GM23248 (cell line): ENCODE data around the gene RNU2-63P. TPM values are rescaled to one million over a fixed set of nuclear protein-coding genes. Genes with fewer than 3 reads are reported as not detected.

ENCODE experiments used
- DNase-seq: peaks from one replicate; pipeline ENCODE4 v3.0.0-alpha.2; 2015
- H2AFZ ChIP-seq: fragments of 200-600 bp; sonication (generic); 2 replicates; pipeline ENCODE4 v1.6.1; 2016; ENCODE audit warnings: antibody characterized with exemption
- H3F3A ChIP-seq: fragments of 200-600 bp; sonication (generic); 2 replicates; pipeline ENCODE4 v1.6.1; 2016; ENCODE audit warnings: mild to moderate bottlenecking, antibody characterized with exemption, mixed run types; ENCODE audit not compliant: insufficient read depth
- H3K27ac ChIP-seq: fragments of 200-600 bp; sonication (generic); 2 replicates; pipeline ENCODE4 v1.5.1; 2016; ENCODE audit warnings: mild to moderate bottlenecking
- H3K27me3 ChIP-seq: fragments of 200-600 bp; sonication (generic); replicated peaks from 2 replicates; pipeline ENCODE4 v1.6.1; 2016; ENCODE audit warnings: mild to moderate bottlenecking; ENCODE audit not compliant: insufficient read depth
- H3K36me3 ChIP-seq: fragments of 200-600 bp; sonication (generic); 2 replicates; pipeline ENCODE4 v1.6.1; 2016; ENCODE audit warnings: low read depth, mild to moderate bottlenecking
- H3K4me1 ChIP-seq: fragments of 200-600 bp; sonication (generic); 2 replicates; pipeline ENCODE4 v1.6.1; 2016; ENCODE audit warnings: mild to moderate bottlenecking; ENCODE audit not compliant: insufficient read depth
- H3K4me2 ChIP-seq: fragments of 200-600 bp; sonication (generic); one replicate; pipeline ENCODE4 v1.6.1; 2016; ENCODE audit warnings: mild to moderate bottlenecking; ENCODE audit not compliant: unreplicated experiment
- H3K4me3 ChIP-seq: fragments of 200-600 bp; sonication (generic); 2 replicates; pipeline ENCODE4 v1.5.1; 2016; ENCODE audit warnings: mild to moderate bottlenecking
- H3K79me2 ChIP-seq: fragments of 200-600 bp; sonication (generic); 2 replicates; pipeline ENCODE4 v1.6.1; 2016; ENCODE audit warnings: mild to moderate bottlenecking; ENCODE audit not compliant: insufficient read depth
- H3K9ac ChIP-seq: fragments of 200-600 bp; sonication (generic); 2 replicates; pipeline ENCODE4 v1.6.1; 2016; ENCODE audit warnings: mild to moderate bottlenecking
- H3K9me2 ChIP-seq: fragments of 200-600 bp; sonication (generic); 2 replicates; pipeline ENCODE4 v1.6.1; 2016; ENCODE audit warnings: mixed run types, mild to moderate bottlenecking, moderate library complexity; ENCODE audit not compliant: insufficient read depth
- H3K9me3 ChIP-seq: fragments of 200-600 bp; sonication (generic); one replicate; pipeline ENCODE4 v1.6.1; 2017; ENCODE audit warnings: low read depth
- H4K20me1 ChIP-seq: fragments of 200-600 bp; sonication (generic); 2 replicates; pipeline ENCODE4 v1.6.0; 2016; ENCODE audit not compliant: insufficient read depth
- EZH2 ChIP-seq: fragments of 200-600 bp; sonication (generic); IDR thresholded peaks from 2 replicates; pipeline ENCODE4 v1.6.1; 2018; ENCODE audit warnings: antibody characterized with exemption, mild to moderate bottlenecking; ENCODE audit not compliant: insufficient read depth, poor library complexity, severe bottlenecking
- EZH2phosphoT487 ChIP-seq: fragments of 200-600 bp; sonication (generic); IDR thresholded peaks from 2 replicates; pipeline ENCODE4 v1.6.1; 2018; ENCODE audit warnings: antibody characterized with exemption, moderate library complexity, mild to moderate bottlenecking, low read depth; ENCODE audit not compliant: insufficient read depth
- WGBS, 2 experiments: methylation state at CpG; one replicate each; pipeline ENCODE4 v1.1.6; 2015 to 2017; ENCODE audit warnings: low lambda C conversion rate in 2 of 2, low coverage in 1 of 2; ENCODE audit errors: missing lambda C conversion rate in 2 of 2; 5-methylcytosine and 5-hydroxymethylcytosine counted together
- in situ Hi-C: fragments of 300-500 bp; cut with MboI; formaldehyde crosslinking; loops from 2 replicates; pipeline ENCODE4 v1.15.0; 2020
- polyA plus RNA-seq: library from polyadenylated mRNA; unstranded; fragments of >200 nt; fragmentation: Nextera tagmentation; extraction: Ambion mirVana; gene quantifications from 2 replicates; pipeline ENCODE4 v1.2.1, GENCODE V29; 2016
- total RNA-seq: library from RNA; depleted of rRNA; stranded (reverse); fragments of >200 nt; shearing (Covaris generic); gene quantifications from 2 replicates; pipeline ENCODE4 v1.2.3, GENCODE V29; 2014

Gene RNU2-63P
- total and polyA plus RNA-seq, 2 experiments from 2014 or later, result not detected

- no peak overlapping the region for H3K4me2 ChIP-seq
- no peaks in the 10 kb centered on the region for H3K9me2 ChIP-seq
- H3K27ac ChIP-seq, result no peak overlapping the region
- 0 out of 2 replicates have a peak overlapping the region, but pooled peaks have one; percentile 89 for H2AFZ ChIP-seq
- no peaks in the 10 kb centered on the region for H3K36me3 ChIP-seq
- peaks cover 14% of the 10 kb centered on the region for H3F3A ChIP-seq
- 89 to 95% methylated on average over 5 of the region's 5 CpGs for WGBS, 2 experiments
- no peak for DNase-seq
- in situ Hi-C loops, result no loop called here
- H4K20me1 ChIP-seq, result 0 out of 2 replicates have a peak, but pooled peaks cover 4% of the 10 kb centered on the region
- peaks cover 31% of the 10 kb centered on the region for H3K79me2 ChIP-seq
- H3K4me3 ChIP-seq, result no peak overlapping the region
- H3K4me1 ChIP-seq, result peaks cover 17% of the 10 kb centered on the region
- H3K9me3 ChIP-seq, result no peaks in the 10 kb centered on the region
- H3K27me3 ChIP-seq, result no peaks in the 10 kb centered on the region
- TF ChIP-seq EZH2phosphoT487, result no peak
- no peak for TF ChIP-seq EZH2
- no peak overlapping the region for H3K9ac ChIP-seq
Measured at GRCh38 chr2:88058191-88058590, 41.8 kb upstream of the RNU2-63P start.

GRCh38 chr2:88057437-88057844 lies 41.1 kb upstream of the RNU2-63P start:
- Histone ChIP-seq H3K9me2 (no peaks in the 10 kb centered on the region), H3K4me3 (no peak overlapping the region), H2AFZ (peak overlapping the region; percentile 89; the same call in 1 of the 2 replicates), H3F3A (peaks cover 20% of the 10 kb centered on the region), H3K9me3 (no peaks in the 10 kb centered on the region), H3K9ac (no peak overlapping the region), H3K36me3 (peaks cover 5% of the 10 kb centered on the region; the same call in 1 of the 2 replicates), H3K79me2 (peaks cover 39% of the 10 kb centered on the region), H3K4me2 (no peak overlapping the region), H3K27ac (no peak overlapping the region), H3K4me1 (peaks cover 21% of the 10 kb centered on the region), H4K20me1 (0 out of 2 replicates have a peak, but pooled peaks cover 12% of the 10 kb centered on the region), H3K27me3 (no peaks in the 10 kb centered on the region)
- in situ Hi-C loops, result no loop called here
- DNase-seq, result peak; percentile 8
- WGBS, 2 experiments, result 61 to 62% methylated on average over 4 of the region's 4 CpGs
- TF ChIP-seq EZH2phosphoT487 (no peak), EZH2 (no peak)

GRCh38 chr2:88055371-88056128 lies 39.2 kb upstream of the RNU2-63P start, which contains the start of gene KRCC1:
Gene KRCC1, minus strand, starts transcription at chr2:88055783. Its CDS starts 27,220 bp downstream, at chr2:88028563.
- Histone ChIP-seq H3K9me2 (no peaks in the 10 kb centered on the region), H3K9ac (peak within 1 kb of the TSS; percentile 88), H4K20me1 (0 out of 2 replicates have a peak, but pooled peaks cover 13% of the 10 kb centered on the region), H3K36me3 (peaks cover 6% of the 10 kb centered on the region; the same call in 1 of the 2 replicates), H3K27ac (peak within 1 kb of the TSS; percentile 76), H2AFZ (peak within 1 kb of the TSS; percentile 89), H3K27me3 (no peaks in the 10 kb centered on the region), H3F3A (peaks cover 20% of the 10 kb centered on the region), H3K79me2 (peaks cover 58% of the 10 kb centered on the region), H3K9me3 (no peaks in the 10 kb centered on the region), H3K4me3 (peak within 1 kb of the TSS; percentile 81), H3K4me1 (peaks cover 21% of the 10 kb centered on the region), H3K4me2 (peak within 1 kb of the TSS; percentile 97)
- WGBS, 2 experiments, result 0 to 1% methylated on average over 62 to 74 of the region's 77 CpGs
- peak; percentile 97 for DNase-seq
- in situ Hi-C loops, result no loop called here
- TF ChIP-seq EZH2phosphoT487, result no peak
- no peak for TF ChIP-seq EZH2

GRCh38 chr2:88054782-88055370 lies 38.5 kb upstream of the RNU2-63P start:
- Histone ChIP-seq H3K9me2 (no peaks in the 10 kb centered on the region), H3K36me3 (peaks cover 6% of the 10 kb centered on the region; the same call in 1 of the 2 replicates), H3K4me2 (peak overlapping the region; percentile 97), H3K27ac (peak overlapping the region; percentile 76), H3K4me3 (peak overlapping the region; percentile 81), H3F3A (peaks cover 20% of the 10 kb centered on the region), H4K20me1 (0 out of 2 replicates have a peak, but pooled peaks cover 13% of the 10 kb centered on the region), H3K9me3 (no peaks in the 10 kb centered on the region), H3K9ac (peak overlapping the region; percentile 88), H3K79me2 (peaks cover 65% of the 10 kb centered on the region), H2AFZ (peak overlapping the region; percentile 35), H3K4me1 (peaks cover 21% of the 10 kb centered on the region), H3K27me3 (no peaks in the 10 kb centered on the region)
- WGBS, 2 experiments, result 7% methylated on average over 24 to 25 of the region's 25 CpGs
- in situ Hi-C loops, result no loop called here
- TF ChIP-seq EZH2phosphoT487 (no peak), EZH2 (no peak)
- peak; percentile 62 for DNase-seq
